GM18498 (cell line): ENCODE data around the gene GRIK2.
"Not testable (repeated sequence)": the region's sequence is repeated elsewhere in the genome, so short reads cannot be mapped to it uniquely, and the experiment has no call there.

ENCODE experiments used
- ATAC-seq: cut with Tn5 transposase; IDR thresholded peaks from one replicate; pipeline ENCODE4 v1.9.1; 2021; ENCODE audit warnings: mild to moderate bottlenecking, moderate library complexity; ENCODE audit not compliant: unreplicated experiment

Gene GRIK2

DNA sequence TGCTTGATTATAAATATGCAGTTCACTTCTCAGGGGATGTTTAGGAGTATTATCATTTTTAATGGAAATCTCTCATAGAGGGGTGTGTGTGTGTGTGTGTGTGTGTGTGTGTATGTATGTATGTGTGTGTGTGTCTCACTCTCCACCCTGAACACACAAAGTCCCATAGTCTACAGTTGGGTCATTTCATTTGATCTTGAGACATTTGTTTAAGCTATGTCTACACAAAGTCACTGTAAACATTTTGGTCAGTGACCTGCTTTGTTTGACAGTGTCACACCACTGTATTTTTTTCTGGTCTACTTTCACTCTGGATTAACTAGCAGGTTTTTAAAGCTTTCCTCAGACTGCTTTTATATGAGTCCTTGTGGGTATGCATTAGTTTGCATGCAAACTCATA, 215.2 kb downstream of the GRIK2 start:
- ATAC-seq: no peak

DNA sequence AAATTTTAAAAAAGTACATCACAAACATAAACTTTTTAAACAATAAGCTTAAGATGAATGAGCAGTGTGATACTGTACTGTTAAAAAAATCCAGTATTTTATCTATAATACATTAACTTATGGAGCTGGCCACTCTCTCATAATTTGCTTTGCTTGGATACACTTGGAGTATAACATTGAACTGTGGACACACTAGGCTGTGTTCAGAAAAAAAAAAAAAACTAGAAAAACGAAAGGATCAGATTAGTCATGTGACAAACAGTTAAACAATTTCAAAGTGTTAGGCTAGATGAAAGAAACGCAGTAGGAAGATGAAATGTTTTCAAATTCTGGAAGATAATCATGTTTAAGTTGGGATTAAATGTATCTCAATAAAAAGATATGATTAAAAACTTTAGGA, 220.0 kb downstream of the GRIK2 start:
- no peak for ATAC-seq

DNA sequence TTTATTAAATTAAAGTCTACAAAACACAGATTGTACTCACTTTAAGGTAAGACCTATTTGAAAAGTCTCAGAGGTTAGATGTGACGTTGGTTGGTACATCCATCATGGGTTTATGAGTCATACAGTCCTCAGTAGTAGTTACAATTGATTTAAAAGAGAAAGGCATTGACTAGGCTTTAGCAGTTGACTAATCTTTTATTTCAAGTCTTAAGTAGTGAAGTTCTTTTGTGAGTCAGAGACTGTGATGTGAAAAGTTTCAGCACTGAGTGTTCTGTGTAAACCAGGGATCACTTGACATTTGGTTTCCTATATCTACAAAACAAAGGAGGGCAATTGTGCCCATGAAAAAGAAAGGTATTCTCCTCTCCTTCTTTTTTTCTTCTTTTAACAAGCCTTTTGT, 221.3 kb downstream of the GRIK2 start:
- ATAC-seq: no peak

DNA sequence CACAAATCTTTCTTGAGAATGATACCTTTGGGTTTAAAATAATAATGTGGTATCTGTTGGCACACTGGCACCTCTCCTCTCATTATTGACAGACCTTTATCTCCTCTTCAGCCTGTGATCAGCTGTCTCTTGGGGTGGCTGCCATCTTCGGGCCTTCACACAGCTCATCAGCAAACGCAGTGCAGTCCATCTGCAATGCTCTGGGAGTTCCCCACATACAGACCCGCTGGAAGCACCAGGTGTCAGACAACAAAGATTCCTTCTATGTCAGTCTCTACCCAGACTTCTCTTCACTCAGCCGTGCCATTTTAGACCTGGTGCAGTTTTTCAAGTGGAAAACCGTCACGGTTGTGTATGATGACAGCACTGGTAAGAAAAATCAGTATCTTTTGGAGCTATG, 232.8 kb downstream of the GRIK2 start:
- no peak for ATAC-seq

DNA sequence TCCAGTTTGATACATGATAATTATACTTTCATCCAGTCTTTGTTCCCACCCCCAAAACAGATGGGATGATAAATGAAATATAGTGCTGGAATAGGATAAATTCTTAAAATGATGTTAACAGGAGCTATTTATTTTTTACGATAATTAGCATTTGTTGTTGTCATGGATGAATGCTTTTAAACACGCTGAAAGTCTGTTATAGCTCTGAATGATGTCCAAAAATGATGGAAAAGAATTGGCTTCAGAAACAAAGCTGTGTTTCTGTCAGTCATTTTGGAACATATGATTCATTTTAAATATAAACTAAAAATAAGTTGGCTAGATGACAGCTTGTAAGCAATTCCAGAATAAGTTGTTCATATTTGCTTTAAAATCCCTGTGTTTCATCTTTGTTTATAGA, 237.4 kb downstream of the GRIK2 start:
- ATAC-seq: no peak

DNA sequence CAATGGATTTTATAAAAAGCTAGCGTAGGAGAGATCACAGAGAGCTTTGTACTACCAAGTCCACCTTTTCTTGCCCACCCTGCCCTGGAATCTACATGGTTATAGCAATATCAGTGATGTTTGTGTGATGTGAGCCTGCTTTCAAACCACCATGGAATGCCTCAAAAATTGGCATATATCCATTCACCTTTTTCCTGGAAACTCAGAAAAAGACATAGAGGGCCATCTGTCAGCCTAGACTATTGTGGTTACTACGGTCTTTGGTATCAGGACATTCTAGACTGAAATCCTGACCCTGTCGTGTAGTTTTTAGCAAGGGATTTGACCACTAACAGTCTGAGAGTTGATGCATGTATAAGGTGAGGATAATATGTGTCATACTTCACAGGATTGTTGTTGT, 239.6 kb downstream of the GRIK2 start:
- ATAC-seq: no peak

DNA sequence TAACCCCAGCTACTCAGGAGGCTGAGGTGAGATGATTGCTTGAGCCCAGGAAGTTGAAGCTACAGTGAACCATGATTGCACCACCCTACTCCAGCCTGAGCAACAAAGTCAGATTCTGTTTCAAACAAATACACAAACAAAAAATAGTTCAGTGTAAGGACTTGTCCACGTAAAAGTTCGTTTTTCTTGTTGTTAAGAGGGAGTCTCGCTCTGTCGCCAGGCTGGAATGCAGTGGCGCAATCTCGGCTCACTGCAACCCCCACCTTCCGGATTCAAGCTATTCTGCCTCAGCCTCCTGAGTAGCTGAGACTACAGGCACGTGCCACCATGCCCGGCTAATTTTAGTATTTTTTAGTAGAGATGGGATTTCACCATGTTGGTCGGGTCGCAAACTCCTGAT, 245.4 kb downstream of the GRIK2 start:
- not testable (repeated sequence) for ATAC-seq

DNA sequence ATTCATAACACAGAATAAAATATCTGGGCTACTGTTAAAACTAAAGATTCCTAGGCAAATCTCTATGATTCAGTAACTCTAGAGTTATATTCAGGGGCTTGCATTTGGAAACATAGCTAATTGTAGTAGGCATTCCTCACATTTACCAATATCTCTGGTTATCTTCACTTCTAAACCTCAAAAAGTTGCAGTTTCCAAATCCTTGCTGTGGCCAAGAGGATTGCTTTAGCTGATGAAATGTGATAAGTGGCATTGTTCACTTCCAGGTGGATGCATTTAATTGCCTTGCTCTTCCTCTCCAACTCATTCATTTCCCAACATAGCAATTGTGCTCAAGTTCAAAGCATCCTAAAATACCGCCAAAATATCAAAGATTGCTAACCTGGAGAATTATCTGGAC, 246.6 kb downstream of the GRIK2 start:
- ATAC-seq: no peak

DNA sequence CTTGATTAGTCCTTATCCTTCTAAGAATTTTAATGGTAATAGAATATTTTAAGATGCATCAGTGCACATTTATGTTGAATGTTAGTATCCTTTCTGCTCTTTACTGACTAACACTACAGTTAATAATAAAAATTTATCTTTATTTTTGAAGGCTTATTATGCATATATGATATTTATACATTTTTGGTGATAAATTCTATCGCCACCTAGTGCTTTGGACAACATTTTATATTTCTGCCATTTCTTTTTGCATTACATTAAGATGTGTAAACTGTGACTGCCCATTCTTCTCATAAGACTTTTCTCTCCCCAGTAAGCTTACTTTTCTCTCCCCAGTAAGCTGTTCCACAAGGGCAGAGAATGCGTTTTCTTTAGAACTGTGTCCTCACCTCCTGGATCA, 252.3 kb downstream of the GRIK2 start:
- ATAC-seq: no peak

DNA sequence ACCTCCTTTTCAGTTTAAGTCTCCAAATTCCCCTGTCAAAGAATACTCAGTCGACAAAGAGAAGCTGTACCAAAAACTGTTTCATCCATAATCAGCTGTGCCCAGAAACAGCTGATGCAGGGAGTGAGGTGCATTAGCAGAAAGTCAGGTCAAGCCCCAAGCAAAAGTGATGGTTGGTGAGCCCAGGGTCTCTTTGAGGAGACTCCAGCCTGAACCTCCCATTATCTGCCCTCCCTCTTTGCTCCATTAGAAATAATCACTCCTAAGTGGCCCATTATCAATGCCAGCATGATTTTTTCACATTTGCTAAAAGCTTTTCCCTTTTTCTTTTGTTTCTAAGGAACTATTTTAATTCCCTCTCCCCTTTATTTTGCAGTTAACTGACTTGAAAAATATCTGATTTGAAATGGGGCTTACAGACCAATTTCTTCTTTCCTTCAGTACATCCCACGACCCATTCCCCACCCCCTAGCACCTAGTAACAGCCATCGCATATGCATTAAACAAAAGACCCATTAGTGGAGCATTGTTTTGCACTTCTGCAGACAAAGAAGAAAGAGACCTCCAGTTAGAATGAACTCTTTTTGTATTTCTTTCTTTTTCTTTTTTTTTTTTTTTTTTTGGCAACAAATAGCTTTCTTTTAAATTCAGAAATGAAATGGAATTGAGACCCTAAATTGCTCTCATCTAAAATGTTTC, 257.0 kb downstream of the GRIK2 start:
- no peak for ATAC-seq

DNA sequence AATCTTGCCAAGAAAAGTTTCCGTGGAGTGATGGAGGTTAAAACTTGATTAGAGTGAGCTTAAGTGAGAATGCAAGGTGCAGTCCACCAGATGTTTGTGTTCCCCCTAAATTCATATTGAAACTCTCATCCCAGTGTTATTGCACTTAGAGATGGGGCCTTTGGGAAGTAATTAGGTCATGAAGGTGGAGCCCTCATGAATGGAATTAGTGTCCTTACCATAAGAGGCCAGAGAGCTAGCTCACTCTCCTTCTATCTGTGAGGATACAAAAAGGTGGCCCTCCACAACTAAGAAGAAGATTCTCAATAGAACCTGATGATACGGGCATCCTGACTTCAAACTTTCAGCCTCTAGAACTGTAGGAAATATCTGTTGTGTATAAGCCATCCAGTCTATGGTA, 258.6 kb downstream of the GRIK2 start:
- ATAC-seq: no peak

DNA sequence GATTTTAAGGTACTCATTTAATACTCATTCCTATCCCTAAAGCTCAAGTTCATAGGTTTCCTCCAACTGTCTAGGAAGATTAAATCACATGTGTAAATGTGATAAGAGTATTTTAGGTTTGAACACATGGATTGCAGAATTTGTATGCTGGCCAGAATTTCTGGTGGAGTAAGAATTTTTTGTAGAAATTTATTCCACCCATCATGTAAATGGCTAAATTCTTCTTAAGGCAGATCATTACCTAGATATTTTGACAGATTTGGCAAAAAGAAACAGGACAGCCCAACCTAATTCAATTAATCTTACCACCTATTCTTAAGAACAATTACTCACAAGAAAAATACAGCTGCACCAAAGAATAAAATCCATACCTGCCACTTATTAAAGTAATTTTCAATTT, 261.6 kb downstream of the GRIK2 start:
- ATAC-seq: no peak

DNA sequence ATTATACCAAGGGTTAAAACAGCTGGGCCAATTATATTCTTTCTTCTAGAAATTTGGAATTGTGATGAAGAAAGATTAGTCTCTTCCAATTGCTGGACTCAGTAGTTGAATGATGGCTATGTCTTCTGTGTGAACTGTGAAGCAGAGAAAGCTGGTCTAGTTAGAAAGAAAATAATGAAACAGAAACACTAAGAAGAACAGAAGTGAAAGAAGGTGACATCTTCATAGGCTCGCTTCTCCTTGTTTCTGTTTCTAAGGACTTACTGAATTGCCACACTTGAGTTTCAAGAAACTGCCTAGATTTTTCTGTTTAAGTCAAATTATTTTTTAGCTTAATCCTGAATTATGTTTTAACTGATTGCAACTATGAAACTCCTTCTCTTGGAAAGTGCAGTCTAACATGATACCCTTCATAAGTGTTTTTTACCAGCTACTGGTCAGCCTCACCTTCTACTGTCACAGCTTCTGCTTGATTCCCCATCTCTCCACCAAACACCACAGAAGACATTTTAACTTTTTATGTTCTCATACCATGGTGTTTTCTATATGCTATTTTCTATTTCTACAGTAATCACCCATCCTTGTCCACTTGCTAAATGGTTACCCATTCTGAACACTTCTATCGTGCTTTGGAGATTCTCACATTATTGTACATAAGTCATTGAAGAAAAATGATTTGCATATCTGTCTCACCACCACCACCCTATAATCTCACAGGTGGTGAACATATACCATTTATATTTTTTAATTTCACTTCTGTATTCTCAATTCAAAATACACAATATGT, 268.8 kb downstream of the GRIK2 start:
- peak; percentile 97 for ATAC-seq

DNA sequence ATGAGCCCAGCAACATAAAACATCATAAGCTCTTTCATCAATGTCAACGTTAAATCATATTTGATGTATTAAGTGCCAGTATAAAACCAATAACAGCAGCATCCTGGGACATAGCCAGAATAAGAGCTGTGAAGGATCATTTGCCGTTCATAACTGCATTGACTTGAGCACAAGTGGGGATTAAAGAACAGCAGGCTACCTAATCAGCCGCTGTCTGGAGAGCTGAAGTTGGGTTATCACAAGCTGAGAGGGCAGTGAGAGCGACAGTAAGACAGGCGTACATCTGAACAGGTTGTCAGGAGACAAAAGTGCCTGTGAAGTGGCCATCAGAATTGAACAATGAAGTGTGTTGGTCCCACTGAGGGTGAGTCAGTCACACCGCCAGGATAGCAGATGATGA, 269.6 kb downstream of the GRIK2 start:
- no peak for ATAC-seq

DNA sequence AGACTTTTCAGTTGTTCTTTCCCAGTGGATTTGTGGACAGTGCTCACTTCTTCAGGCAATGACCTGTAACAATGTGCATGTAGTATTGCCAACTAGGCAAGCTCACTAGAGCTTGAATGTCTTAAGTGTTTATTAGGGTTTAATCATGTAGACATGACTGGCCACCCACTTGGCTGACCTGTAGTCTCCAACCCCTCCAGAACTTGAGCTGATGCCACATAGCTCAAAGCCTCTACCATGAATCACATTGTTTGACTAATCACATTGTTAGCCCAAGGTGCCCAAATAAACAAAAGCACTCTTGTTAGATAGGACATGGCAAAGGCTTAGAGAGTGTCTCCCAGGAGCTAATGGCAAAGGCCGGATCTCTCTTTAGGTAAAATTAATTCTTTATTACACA, 272.7 kb downstream of the GRIK2 start:
- ATAC-seq: no peak

DNA sequence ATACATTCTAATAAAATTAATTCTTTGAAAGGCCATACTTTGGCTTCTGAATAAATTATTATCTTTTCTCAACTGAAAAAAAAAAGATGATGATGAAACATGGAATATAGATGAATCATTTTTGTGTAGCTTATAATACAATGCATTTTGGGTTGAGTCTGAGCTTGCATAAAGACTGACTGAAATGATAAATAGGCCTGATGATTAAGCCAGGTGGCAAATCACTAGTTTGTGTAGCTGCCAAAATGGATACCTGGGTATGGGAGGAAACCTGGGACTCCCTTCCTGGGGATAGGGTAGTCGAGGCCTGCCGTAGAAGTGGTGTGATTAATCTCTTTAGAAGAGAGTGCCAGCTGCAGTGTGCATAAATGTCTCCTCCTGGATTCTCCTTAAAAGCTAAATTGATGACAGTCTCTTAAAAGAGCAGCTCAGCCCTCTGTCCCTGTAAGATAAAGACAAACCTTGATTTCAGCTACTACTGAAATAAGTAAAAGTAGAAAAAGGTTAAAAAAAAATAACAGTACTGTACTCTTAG, 275.1 kb downstream of the GRIK2 start:
- no peak for ATAC-seq

DNA sequence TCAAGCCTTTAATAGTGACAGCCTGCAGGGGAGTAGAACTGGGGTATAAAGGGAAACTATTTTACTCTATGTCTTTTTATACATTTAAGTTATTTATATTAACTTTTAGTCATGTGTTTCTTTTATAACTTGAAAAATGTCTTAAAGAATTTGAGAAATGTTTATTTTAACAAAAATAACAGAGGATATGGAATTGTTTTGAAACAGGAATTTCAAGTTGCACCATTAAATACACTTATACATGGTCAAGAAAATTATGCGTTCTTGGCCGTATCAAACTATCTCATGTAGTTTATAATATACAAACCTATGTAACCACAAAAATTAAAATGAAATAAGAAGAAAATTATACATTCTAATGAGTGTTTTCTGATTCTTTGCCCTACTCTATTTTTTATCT, 282.7 kb downstream of the GRIK2 start:
- ATAC-seq: no peak

DNA sequence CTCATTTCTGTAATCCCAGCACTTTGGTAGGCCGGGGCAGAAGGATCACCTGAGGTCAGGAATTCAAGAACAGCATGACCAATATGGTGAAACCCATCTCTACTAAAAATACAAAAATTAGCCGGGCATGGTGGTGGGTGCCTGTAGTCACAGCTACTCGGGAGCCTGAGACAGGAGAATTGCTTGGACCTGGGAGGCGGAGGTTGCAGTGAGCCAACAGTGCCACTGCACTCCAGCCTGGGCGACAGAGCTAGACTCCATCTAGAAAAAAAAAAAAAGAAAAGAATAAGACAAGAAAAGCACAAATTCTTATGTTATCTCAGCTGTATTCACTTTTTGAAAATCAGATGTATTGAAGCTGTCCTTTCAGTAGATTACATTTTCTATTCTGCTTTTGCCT, 289.4 kb downstream of the GRIK2 start:
- ATAC-seq: no peak

DNA sequence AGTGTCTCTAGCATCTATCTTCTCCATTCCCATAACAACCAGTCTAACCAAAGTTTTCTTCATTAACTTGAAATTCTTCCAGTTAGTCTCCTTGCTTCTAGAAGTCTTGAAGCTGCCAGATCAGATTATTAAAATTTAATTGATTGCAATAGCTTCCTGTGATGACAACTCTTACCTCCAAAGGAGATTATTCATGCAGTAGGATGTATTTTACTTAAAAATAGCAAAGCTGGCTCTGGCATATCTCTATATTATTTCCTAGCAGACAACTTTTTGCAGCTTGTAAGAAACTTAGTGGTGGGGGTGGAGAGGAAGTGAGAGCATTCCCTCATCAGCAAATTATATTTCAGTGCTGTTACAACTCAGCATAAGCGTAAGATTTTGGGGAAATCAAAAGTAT, 290.4 kb downstream of the GRIK2 start:
- no peak for ATAC-seq

DNA sequence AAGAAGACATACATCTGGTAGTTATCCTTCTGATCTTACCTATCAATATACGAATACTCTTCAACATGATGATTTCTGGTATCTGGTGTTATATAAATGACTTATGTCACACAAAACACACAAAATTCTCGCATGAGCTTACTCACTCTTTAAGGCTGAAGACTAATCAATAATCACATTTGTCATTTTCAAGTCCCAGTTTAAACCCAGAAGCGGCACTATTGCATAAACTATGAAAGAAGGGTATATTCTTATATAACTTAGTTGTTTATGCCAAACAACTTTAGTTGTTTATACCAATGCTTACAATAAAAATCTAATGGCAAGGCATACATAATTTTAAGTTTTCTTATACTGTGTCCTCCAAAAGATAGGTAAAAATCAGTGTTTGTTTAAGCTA, 293.1 kb downstream of the GRIK2 start:
- ATAC-seq: no peak

DNA sequence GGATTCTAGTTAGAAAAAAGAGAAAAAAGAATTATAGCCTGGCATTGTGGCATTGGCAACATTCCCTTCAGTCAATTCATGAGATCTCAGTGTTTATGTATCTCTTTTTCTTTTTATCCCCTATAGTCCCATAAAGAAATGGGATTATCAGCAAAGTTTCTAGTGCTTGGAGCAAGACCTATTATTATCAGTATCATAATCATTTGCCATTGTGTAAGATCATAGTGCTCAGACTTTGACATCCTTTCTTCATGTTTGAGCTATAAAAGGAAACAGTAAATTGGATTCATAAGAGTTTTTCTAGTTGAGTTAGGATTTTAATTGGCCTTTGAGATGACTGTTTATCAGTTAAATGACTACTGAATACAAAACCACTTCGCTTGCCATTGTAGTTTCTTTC, 295.6 kb downstream of the GRIK2 start:
- ATAC-seq: no peak

DNA sequence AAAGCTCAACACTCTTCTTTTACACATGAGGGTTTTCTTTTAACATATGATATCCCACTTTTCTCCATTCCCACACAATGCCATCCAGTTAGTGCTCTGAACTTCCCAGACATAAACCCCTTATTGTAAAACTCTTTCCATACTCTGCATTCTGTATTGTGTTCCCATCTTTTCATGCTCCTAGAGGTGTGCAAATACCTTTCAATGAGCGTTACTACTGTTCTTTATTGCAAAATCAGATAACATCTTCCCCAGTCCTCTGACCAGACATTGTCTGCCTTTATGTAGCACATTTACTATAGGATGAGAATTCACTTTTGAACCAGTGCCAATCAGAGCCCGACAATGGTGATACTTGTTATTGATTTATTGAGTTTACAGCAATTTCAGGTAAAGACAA, 296.2 kb downstream of the GRIK2 start:
- ATAC-seq: no peak
